ENCODE data around the gene DAB2IP.

Gene DAB2IP

GRCh38 chr9:121645003-121645402 lies 6.4 kb upstream of the DAB2IP start:
- H3K4me2 ChIP-seq (ENCODE audit: low read length): no peak overlapping the region
- no peaks in the 10 kb centered on the region for H3K27me3 ChIP-seq (ENCODE audit: insufficient read depth, low read length)
- H3K23ac ChIP-seq (ENCODE audit: low read length): no peak overlapping the region
- H3K14ac ChIP-seq (ENCODE audit: low read length): peak overlapping the region; percentile 42
- H3K4ac ChIP-seq (ENCODE audit: low read depth, low read length): no peak overlapping the region
- peak overlapping the region; percentile 25 for H2AK5ac ChIP-seq (ENCODE audit: low read length)
- H3K4me3 ChIP-seq (ENCODE audit: low read depth, low read length): no peak overlapping the region
- DNase-seq: no peak
- H4K91ac ChIP-seq (ENCODE audit: low read depth, low read length): peak overlapping the region; percentile 60
- H3K18ac ChIP-seq (ENCODE audit: low read length): peak overlapping the region; percentile 46
- H2AFZ ChIP-seq (ENCODE audit: insufficient read depth, low read length, poor library complexity): peak overlapping the region; percentile 37
- H2BK12ac ChIP-seq (ENCODE audit: low read length): peak overlapping the region; percentile 76
- WGBS (ENCODE audit: extremely low coverage, insufficient coverage, insufficient read length): no CpG with 5 or more reads among the region's 4 CpGs
- peak overlapping the region; percentile 12 for H2BK120ac ChIP-seq (ENCODE audit: insufficient read depth, low read length, poor library complexity)
- H3K27ac ChIP-seq (ENCODE audit: low read depth, low read length): no peak overlapping the region
- H3K36me3 ChIP-seq (ENCODE audit: control insufficient read depth in 1 of 2, insufficient read depth in 2 of 2, low read length in 2 of 2): no peaks in the 10 kb centered on the region
- no peak overlapping the region for H3K9ac ChIP-seq (ENCODE audit: low read length)
- peak overlapping the region; percentile 61 for H2BK5ac ChIP-seq (ENCODE audit: low read depth, low read length, poor library complexity)
- H3K9me3 ChIP-seq (ENCODE audit: insufficient read depth, low read depth, low read length): no peaks in the 10 kb centered on the region
- H3K79me2 ChIP-seq (ENCODE audit: control insufficient read depth, insufficient read depth, low read length, poor library complexity): peaks cover 4% of the 10 kb centered on the region
- no peak overlapping the region for H4K12ac ChIP-seq (ENCODE audit: low read depth, low read length)
- H3K79me1 ChIP-seq (ENCODE audit: low read length): peaks cover 26% of the 10 kb centered on the region
- H4K8ac ChIP-seq (ENCODE audit: low read depth, low read length): peak overlapping the region; percentile 32
- peaks cover 38 to 39% of the 10 kb centered on the region in 2 experiments for H3K4me1 ChIP-seq (ENCODE audit: control insufficient read depth in 1 of 2, insufficient read depth in 2 of 2, low read length in 2 of 2)

DNA sequence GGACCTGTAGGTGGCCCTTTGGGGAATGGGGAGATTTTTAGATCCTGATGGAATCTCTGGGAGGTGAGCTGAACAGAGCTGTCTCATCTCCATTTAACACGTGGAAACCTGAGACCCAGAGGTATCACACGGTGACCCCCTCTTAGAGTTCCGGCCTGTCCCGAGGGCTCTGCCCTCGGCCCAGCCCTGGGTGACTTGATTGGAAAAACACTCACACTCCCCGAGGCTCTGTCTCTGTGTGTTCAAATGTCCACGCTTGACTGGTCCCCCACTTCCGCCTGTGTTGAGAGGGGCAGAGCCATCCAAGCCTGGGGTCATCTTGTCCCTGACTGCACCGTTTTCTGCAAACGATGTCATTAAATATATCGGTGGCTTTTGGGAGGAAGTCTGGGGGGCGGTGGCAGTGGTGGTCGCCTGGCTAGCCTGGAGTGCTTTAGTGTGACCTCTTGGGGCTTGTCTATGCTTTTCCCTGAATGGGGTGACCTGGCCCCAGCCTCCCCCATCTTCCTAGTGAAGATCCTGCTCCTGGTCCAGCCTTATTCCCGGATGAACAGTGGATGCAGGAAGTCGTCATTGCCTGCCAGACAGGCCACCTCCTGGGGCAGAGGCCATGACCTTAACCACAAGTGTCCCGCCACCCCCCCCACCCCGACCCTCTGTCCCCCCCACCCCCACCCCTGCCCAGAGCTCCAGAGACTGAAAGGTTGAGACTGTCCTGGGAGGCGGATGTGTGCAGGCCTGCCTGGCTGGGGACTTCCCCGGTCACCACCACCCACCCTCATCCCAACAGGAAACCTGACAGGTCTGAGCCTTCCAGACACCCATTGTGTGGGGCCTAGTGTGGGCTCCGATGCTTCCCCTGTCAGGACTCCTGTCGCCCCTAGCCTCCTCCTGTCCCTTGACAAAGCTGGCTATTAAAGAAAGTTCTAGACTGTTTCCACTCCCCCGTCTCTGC lies 5.3 kb upstream of the DAB2IP start:
- no peak for DNase-seq

GRCh38 chr9:121646992-121647391 lies 4.4 kb upstream of the DAB2IP start:
- H3K27ac ChIP-seq (ENCODE audit: low read depth, low read length): peak overlapping the region; percentile 58
- no peak for DNase-seq
- no peak overlapping the region for H4K8ac ChIP-seq (ENCODE audit: low read depth, low read length)
- H3K9me3 ChIP-seq (ENCODE audit: insufficient read depth, low read depth, low read length): no peaks in the 10 kb centered on the region
- H4K91ac ChIP-seq (ENCODE audit: low read depth, low read length): peak overlapping the region; percentile 58
- peak overlapping the region; percentile 24 for H2BK5ac ChIP-seq (ENCODE audit: low read depth, low read length, poor library complexity)
- H4K12ac ChIP-seq (ENCODE audit: low read depth, low read length): no peak overlapping the region
- H3K4me3 ChIP-seq (ENCODE audit: low read depth, low read length): no peak overlapping the region
- H3K18ac ChIP-seq (ENCODE audit: low read length): no peak overlapping the region
- H2BK12ac ChIP-seq (ENCODE audit: low read length): peak overlapping the region; percentile 70
- peak overlapping the region; percentile 17 for H2BK120ac ChIP-seq (ENCODE audit: insufficient read depth, low read length, poor library complexity)
- H3K23ac ChIP-seq (ENCODE audit: low read length): no peak overlapping the region
- WGBS (ENCODE audit: extremely low coverage, insufficient coverage, insufficient read length): no CpG with 5 or more reads among the region's 1 CpG
- no peak overlapping the region for H3K14ac ChIP-seq (ENCODE audit: low read length)
- peaks cover 39% of the 10 kb centered on the region for H3K79me1 ChIP-seq (ENCODE audit: low read length)
- no peak overlapping the region for H3K4ac ChIP-seq (ENCODE audit: low read depth, low read length)
- no peaks in the 10 kb centered on the region for H3K27me3 ChIP-seq (ENCODE audit: insufficient read depth, low read length)
- H3K79me2 ChIP-seq (ENCODE audit: control insufficient read depth, insufficient read depth, low read length, poor library complexity): peaks cover 12% of the 10 kb centered on the region
- peak overlapping the region; percentile 10 for H2AK5ac ChIP-seq (ENCODE audit: low read length)
- peaks cover 45 to 50% of the 10 kb centered on the region in 2 experiments for H3K4me1 ChIP-seq (ENCODE audit: control insufficient read depth in 1 of 2, insufficient read depth in 2 of 2, low read length in 2 of 2)
- no peak overlapping the region for H2AFZ ChIP-seq (ENCODE audit: insufficient read depth, low read length, poor library complexity)
- no peak overlapping the region for H3K4me2 ChIP-seq (ENCODE audit: low read length)
- H3K36me3 ChIP-seq (ENCODE audit: control insufficient read depth in 1 of 2, insufficient read depth in 2 of 2, low read length in 2 of 2): no peaks in the 10 kb centered on the region
- H3K9ac ChIP-seq (ENCODE audit: low read length): no peak overlapping the region

More for the DNA sequence above, 5.3 kb upstream of the DAB2IP start:
- peak overlapping the region; percentile 60 for H4K91ac ChIP-seq (ENCODE audit: low read depth, low read length)
- no peak overlapping the region for H2AFZ ChIP-seq (ENCODE audit: insufficient read depth, low read length, poor library complexity)
- H3K18ac ChIP-seq (ENCODE audit: low read length): peak overlapping the region; percentile 61
- H2BK12ac ChIP-seq (ENCODE audit: low read length): peak overlapping the region; percentile 76
- peak overlapping the region; percentile 28 for H2BK120ac ChIP-seq (ENCODE audit: insufficient read depth, low read length, poor library complexity)
- H4K12ac ChIP-seq (ENCODE audit: low read depth, low read length): no peak overlapping the region
- peaks cover 32% of the 10 kb centered on the region for H3K79me1 ChIP-seq (ENCODE audit: low read length)
- H3K36me3 ChIP-seq (ENCODE audit: control insufficient read depth in 1 of 2, insufficient read depth in 2 of 2, low read length in 2 of 2): no peaks in the 10 kb centered on the region
- peak overlapping the region; percentile 58 for H3K27ac ChIP-seq (ENCODE audit: low read depth, low read length)
- H3K23ac ChIP-seq (ENCODE audit: low read length): no peak overlapping the region
- H3K14ac ChIP-seq (ENCODE audit: low read length): peak overlapping the region; percentile 19
- peaks cover 6% of the 10 kb centered on the region for H3K79me2 ChIP-seq (ENCODE audit: control insufficient read depth, insufficient read depth, low read length, poor library complexity)
- H3K4me2 ChIP-seq (ENCODE audit: low read length): no peak overlapping the region
- H2AK5ac ChIP-seq (ENCODE audit: low read length): peak overlapping the region; percentile 12
- WGBS (ENCODE audit: extremely low coverage, insufficient coverage, insufficient read length): no CpG with 5 or more reads among the region's 22 CpGs
- H3K4me1 ChIP-seq (ENCODE audit: control insufficient read depth in 1 of 2, insufficient read depth in 2 of 2, low read length in 2 of 2): peaks cover 43 to 49% of the 10 kb centered on the region in 2 experiments
- H3K9me3 ChIP-seq (ENCODE audit: insufficient read depth, low read depth, low read length): no peaks in the 10 kb centered on the region
- H4K8ac ChIP-seq (ENCODE audit: low read depth, low read length): peak overlapping the region; percentile 1
- H3K9ac ChIP-seq (ENCODE audit: low read length): no peak overlapping the region
- H3K4ac ChIP-seq (ENCODE audit: low read depth, low read length): peak overlapping the region; percentile 16
- no peak overlapping the region for H3K4me3 ChIP-seq (ENCODE audit: low read depth, low read length)
- peak overlapping the region; percentile 60 for H2BK5ac ChIP-seq (ENCODE audit: low read depth, low read length, poor library complexity)
- H3K27me3 ChIP-seq (ENCODE audit: insufficient read depth, low read length): no peaks in the 10 kb centered on the region

DNA sequence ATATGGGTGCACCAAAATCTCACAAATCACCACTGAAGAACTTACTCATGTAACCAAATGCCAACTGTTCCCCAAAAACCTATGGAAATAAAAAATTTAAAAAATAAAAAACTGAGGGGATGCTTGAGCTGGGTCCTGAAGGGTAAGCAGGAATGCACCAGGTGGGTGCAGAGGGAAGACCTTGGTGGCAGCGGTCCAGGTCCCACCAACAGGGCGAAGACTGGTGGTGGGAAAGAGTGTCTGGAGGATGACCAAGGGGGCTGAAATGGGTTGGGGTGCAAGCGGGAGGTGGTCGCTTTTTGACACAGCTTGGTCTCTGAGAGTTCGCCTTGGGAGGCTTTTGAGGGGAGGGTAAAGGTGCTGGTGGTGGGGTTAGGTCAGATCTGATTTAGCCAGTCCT lies 3.3 kb upstream of the DAB2IP start:
- no peak overlapping the region for H4K12ac ChIP-seq (ENCODE audit: low read depth, low read length)
- H3K9ac ChIP-seq (ENCODE audit: low read length): no peak overlapping the region
- WGBS (ENCODE audit: extremely low coverage, insufficient coverage, insufficient read length): no CpG with 5 or more reads among the region's 5 CpGs
- peak overlapping the region; percentile 94 for H4K91ac ChIP-seq (ENCODE audit: low read depth, low read length)
- peaks cover 19% of the 10 kb centered on the region for H3K79me2 ChIP-seq (ENCODE audit: control insufficient read depth, insufficient read depth, low read length, poor library complexity)
- no peak overlapping the region for H3K4me2 ChIP-seq (ENCODE audit: low read length)
- peaks cover 52 to 56% of the 10 kb centered on the region in 2 experiments for H3K4me1 ChIP-seq (ENCODE audit: control insufficient read depth in 1 of 2, insufficient read depth in 2 of 2, low read length in 2 of 2)
- H3K27ac ChIP-seq (ENCODE audit: low read depth, low read length): no peak overlapping the region
- H3K18ac ChIP-seq (ENCODE audit: low read length): peak overlapping the region; percentile 28
- no peak overlapping the region for H4K8ac ChIP-seq (ENCODE audit: low read depth, low read length)
- no peaks in the 10 kb centered on the region for H3K36me3 ChIP-seq (ENCODE audit: control insufficient read depth in 1 of 2, insufficient read depth in 2 of 2, low read length in 2 of 2)
- peak overlapping the region; percentile 4 for H2BK120ac ChIP-seq (ENCODE audit: insufficient read depth, low read length, poor library complexity)
- DNase-seq: no peak
- H3K79me1 ChIP-seq (ENCODE audit: low read length): peaks cover 46% of the 10 kb centered on the region
- H3K23ac ChIP-seq (ENCODE audit: low read length): no peak overlapping the region
- no peak overlapping the region for H2AK5ac ChIP-seq (ENCODE audit: low read length)
- H3K14ac ChIP-seq (ENCODE audit: low read length): no peak overlapping the region
- peak overlapping the region; percentile 56 for H2BK12ac ChIP-seq (ENCODE audit: low read length)
- H3K9me3 ChIP-seq (ENCODE audit: insufficient read depth, low read depth, low read length): no peaks in the 10 kb centered on the region
- no peaks in the 10 kb centered on the region for H3K27me3 ChIP-seq (ENCODE audit: insufficient read depth, low read length)
- H2AFZ ChIP-seq (ENCODE audit: insufficient read depth, low read length, poor library complexity): no peak overlapping the region
- peak overlapping the region; percentile 35 for H3K4ac ChIP-seq (ENCODE audit: low read depth, low read length)
- H3K4me3 ChIP-seq (ENCODE audit: low read depth, low read length): no peak overlapping the region
- H2BK5ac ChIP-seq (ENCODE audit: low read depth, low read length, poor library complexity): no peak overlapping the region

Measured in trophoblast cell (in vitro differentiated cells and primary cell).